SK-N-SH (cell line): ENCODE data around the gene MYB. TPM values are rescaled to one million over a fixed set of nuclear protein-coding genes. Genes with fewer than 3 reads are reported as not detected.

ENCODE experiments used
- CTCF ChIA-PET: fragments of 300-600, 350-600 bp; formaldehyde crosslinking; extraction: SDS; loops from one replicate; lab custom pipeline; 2021; lab: Yijun Ruan, JAX
- POLR2A ChIA-PET: fragments of 350-600 bp; sonication (Branson Sonifier 250); formaldehyde crosslinking; extraction: SDS; loops from one replicate; lab custom pipeline; 2020; ENCODE audit warnings: antibody characterized with exemption, inconsistent platforms; lab: Yijun Ruan, JAX
- DNase-seq: peaks from one replicate; pipeline ENCODE4 v3.0.0; 2012
- H2AFZ ChIP-seq: fragments of 200-600 bp; sonication (generic); 2 replicates; pipeline ENCODE4 v1.8.1; 2016; ENCODE audit warnings: antibody characterized with exemption, mild to moderate bottlenecking, low read depth
- H3F3A ChIP-seq: fragments of 200-600 bp; sonication (generic); replicated peaks from 2 replicates; pipeline ENCODE3; 2016; ENCODE audit warnings: antibody characterized with exemption, mild to moderate bottlenecking; ENCODE audit not compliant: insufficient read depth
- H3K27ac ChIP-seq, 2 experiments: fragments of 200-500 bp in 1 of 2; fragments of 200-600 bp in 1 of 2; sonication (Bioruptor generic) in 1 of 2; sonication (generic), shearing (Covaris generic) in 1 of 2; 2 replicates each; pipeline versions ENCODE4 v1.5.1 to v1.6.1; 2014 to 2016; ENCODE audit warnings: low read depth in 2 of 2, inconsistent platforms in 1 of 2, low read length in 1 of 2, mild to moderate bottlenecking in 1 of 2, mixed read lengths in 1 of 2
- H3K27me3 ChIP-seq: fragments of 200-600 bp; sonication (generic), shearing (Covaris generic); 2 replicates; pipeline ENCODE4 v1.6.1; 2016; ENCODE audit warnings: mixed run types; ENCODE audit not compliant: insufficient read depth
- H3K36me3 ChIP-seq, 2 experiments: fragments of 200-500 bp in 1 of 2; fragments of 200-600 bp in 1 of 2; sonication (Bioruptor generic) in 1 of 2; sonication (generic) in 1 of 2; replicated peaks in 1 of 2; 2 replicates each; pipeline versions ENCODE3 to v1.5.1; 2014 to 2016; ENCODE audit warnings: low read length in 1 of 2, mild to moderate bottlenecking in 1 of 2; ENCODE audit not compliant: insufficient read depth in 2 of 2, control insufficient read depth in 1 of 2
- H3K4me1 ChIP-seq, 2 experiments: fragments of 200-500 bp in 1 of 2; fragments of 200-600 bp in 1 of 2; sonication (Bioruptor generic) in 1 of 2; sonication (generic), shearing (Covaris generic) in 1 of 2; 2 replicates each; pipeline versions ENCODE4 v1.5.1 to v1.6.1; 2014 to 2016; ENCODE audit warnings: low read depth in 1 of 2, low read length in 1 of 2, mixed run types in 1 of 2; ENCODE audit not compliant: insufficient read depth in 2 of 2, control insufficient read depth in 1 of 2
- H3K4me2 ChIP-seq: fragments of 200-600 bp; sonication (generic), shearing (Covaris generic); 2 replicates; pipeline ENCODE4 v1.6.1; 2017; ENCODE audit warnings: mixed run types
- H3K4me3 ChIP-seq, 2 experiments: fragments of 200-500 bp in 1 of 2; fragments of 200-600 bp in 1 of 2; sonication (Bioruptor generic) in 1 of 2; sonication (generic), shearing (Covaris generic) in 1 of 2; 2 replicates each; pipeline versions ENCODE4 v1.5.1 to v1.8.1; 2014 to 2016; ENCODE audit warnings: low read depth in 2 of 2, inconsistent platforms in 1 of 2, low read length in 1 of 2, mild to moderate bottlenecking in 1 of 2, mixed read lengths in 1 of 2, moderate library complexity in 1 of 2
- H3K79me2 ChIP-seq: fragments of 200-600 bp; sonication (generic); 2 replicates; pipeline ENCODE4 v1.8.1; 2017; ENCODE audit warnings: mild to moderate bottlenecking; ENCODE audit not compliant: insufficient read depth
- H3K9ac ChIP-seq: fragments of 200-600 bp; sonication (generic); 2 replicates; pipeline ENCODE4 v1.6.1; 2017; ENCODE audit warnings: mixed run types
- H3K9me2 ChIP-seq: fragments of 200-600 bp; sonication (generic); 2 replicates; pipeline ENCODE4 v1.6.1; 2017; ENCODE audit warnings: mixed run types
- H3K9me3 ChIP-seq: fragments of 200-600 bp; sonication (generic); 2 replicates; pipeline ENCODE4 v1.6.1; 2017; ENCODE audit warnings: mixed run types, mild to moderate bottlenecking, moderate library complexity
- H4K20me1 ChIP-seq: fragments of 200-600 bp; sonication (generic); 2 replicates; pipeline ENCODE4 v1.6.1; 2017; ENCODE audit warnings: mild to moderate bottlenecking, mixed run types; ENCODE audit not compliant: insufficient read depth
- CTCF ChIP-seq: fragments of 200-600 bp; sonication (generic); IDR thresholded peaks from 2 replicates; pipeline ENCODE4 v1.6.1; 2017; ENCODE audit warnings: antibody characterized with exemption, mild to moderate bottlenecking, moderate library complexity
- EZH2phosphoT487 ChIP-seq: fragments of 200-600 bp; sonication (generic); IDR thresholded peaks from 2 replicates; pipeline ENCODE4 v1.6.1; 2017; ENCODE audit warnings: low read depth, mixed run types, mild to moderate bottlenecking, antibody characterized with exemption, moderate library complexity, borderline replicate concordance
- FOSL2 ChIP-seq: IDR thresholded peaks from 2 replicates; pipeline ENCODE4 v1.4.0; 2012; ENCODE audit warnings: low read depth, mild to moderate bottlenecking, moderate library complexity, borderline replicate concordance
- FOXJ3 ChIP-seq: sonication (generic); formaldehyde crosslinking; IDR thresholded peaks from 2 replicates; pipeline ENCODE4 v1.5.1; 2020; ENCODE audit warnings: mild to moderate bottlenecking, missing genetic modification reagents
- FOXM1 ChIP-seq: IDR thresholded peaks from 2 replicates; pipeline ENCODE4 v1.4.0; 2012; ENCODE audit warnings: low read depth, mild to moderate bottlenecking
- GABPA ChIP-seq: IDR thresholded peaks from 2 replicates; pipeline ENCODE4 v1.4.0; 2012; ENCODE audit warnings: low read depth, mild to moderate bottlenecking
- GATA2 ChIP-seq: sonication (generic); formaldehyde crosslinking; IDR thresholded peaks from 2 replicates; pipeline ENCODE4 v1.5.0; 2020; ENCODE audit warnings: mild to moderate bottlenecking, missing genetic modification reagents
- IRF3 ChIP-seq: fragments of 150-350 bp; IDR thresholded peaks from 2 replicates; pipeline ENCODE4 v1.6.1; 2016; ENCODE audit warnings: mild to moderate bottlenecking, low read depth, low read length
- MEF2A ChIP-seq: IDR thresholded peaks from 2 replicates; pipeline ENCODE4 v1.4.0; 2012; ENCODE audit warnings: low read depth, borderline replicate concordance
- MXI1 ChIP-seq: IDR thresholded peaks from 2 replicates; pipeline ENCODE4 v1.6.1; 2012; ENCODE audit warnings: mild to moderate bottlenecking, low read depth, low read length, improper control_type of control experiment
- NFIC ChIP-seq: IDR thresholded peaks from 2 replicates; pipeline ENCODE4 v1.4.0; 2012; ENCODE audit warnings: borderline replicate concordance
- PBX3 ChIP-seq: IDR thresholded peaks from 2 replicates; pipeline ENCODE4; 2012
- POLR2AphosphoS5 ChIP-seq: IDR thresholded peaks from 2 replicates; pipeline ENCODE4 v1.6.1; 2012; ENCODE audit warnings: low read depth, low read length
- RAD21 ChIP-seq: IDR thresholded peaks from 2 replicates; pipeline ENCODE4 v1.6.1; 2012; ENCODE audit warnings: mild to moderate bottlenecking, low read length
- RCOR1 ChIP-seq: fragments of 150-350 bp; IDR thresholded peaks from 2 replicates; pipeline ENCODE4 v1.6.1; 2017; ENCODE audit warnings: antibody characterized with exemption, low read length
- RXRA ChIP-seq: IDR thresholded peaks from 2 replicates; pipeline ENCODE4 v1.4.0; 2012; ENCODE audit warnings: low read depth, mild to moderate bottlenecking, borderline replicate concordance
- SIN3A ChIP-seq: IDR thresholded peaks from 2 replicates; pipeline ENCODE4 v1.6.1; 2012; ENCODE audit warnings: low read depth, mild to moderate bottlenecking, low read length, moderate library complexity, borderline replicate concordance
- SMC3 ChIP-seq: IDR thresholded peaks from 2 replicates; pipeline ENCODE4 v1.6.1; 2012; ENCODE audit warnings: low read depth, low read length, improper control_type of control experiment
- TAF1 ChIP-seq: IDR thresholded peaks from 2 replicates; pipeline ENCODE4 v1.6.1; 2012; ENCODE audit warnings: low read depth, mild to moderate bottlenecking, low read length, moderate library complexity, borderline replicate concordance
- TEAD4 ChIP-seq: IDR thresholded peaks from 2 replicates; pipeline ENCODE4 v1.4.0; 2012; ENCODE audit warnings: mild to moderate bottlenecking, borderline replicate concordance; ENCODE audit not compliant: insufficient read depth
- USF2 ChIP-seq: fragments of 150-350 bp; IDR thresholded peaks from 2 replicates; pipeline ENCODE4 v1.6.1; 2017; ENCODE audit warnings: antibody characterized with exemption, low read length, low read depth, borderline replicate concordance
- ZBTB33 ChIP-seq: IDR thresholded peaks from 2 replicates; pipeline ENCODE4 v1.4.0; 2012; ENCODE audit warnings: low read depth, borderline replicate concordance
- WGBS: methylation state at CpG from one replicate; pipeline ENCODE4 v1.1.6; 2017; ENCODE audit warnings: low lambda C conversion rate; 5-methylcytosine and 5-hydroxymethylcytosine counted together
- polyA plus RNA-seq, 3 experiments: library from polyadenylated mRNA; depleted of rRNA; stranded (reverse); fragments of >200 nt; gene quantifications; 2 replicates each; pipeline ENCODE4 v1.2.3, GENCODE V29; 2012

Gene MYB
- polyA plus RNA-seq, 1 of the 3 experiments (the other 2 are of a cell fraction), result 0.85 TPM

- TF ChIP-seq GATA2 (no peak), FOSL2 (no peak), RXRA (no peak), MXI1 (no peak), ZBTB33 (no peak), FOXJ3 (CRISPR knock-in tag) (no peak), SIN3A (no peak), TEAD4 (no peak)
- TF ChIP-seq, all 33 proteins: peak for 0
Observed at GRCh38 chr6:135195522-135195921, 14.4 kb downstream of the MYB start (continued).

GRCh38 chr6:135196739-135197510, 15.8 kb downstream of the MYB start:
- Histone ChIP-seq H3K4me1 (no peaks in the 10 kb centered on the region), H3K27ac (no peak overlapping the region), H3K9ac (no peak overlapping the region), H3K79me2 (no peaks in the 10 kb centered on the region), H3K9me3 (no peaks in the 10 kb centered on the region), H2AFZ (no peak overlapping the region), H3K9me2 (no peaks in the 10 kb centered on the region), H3K27me3 (no peaks in the 10 kb centered on the region), H4K20me1 (no peaks in the 10 kb centered on the region), H3K36me3 (peaks cover 12 to 32% of the 10 kb centered on the region in 2 experiments), H3F3A (no peaks in the 10 kb centered on the region), H3K4me2 (no peak overlapping the region), H3K4me3 (no peak overlapping the region)
- WGBS, result 86% methylated on average over 8 of the region's 10 CpGs
- TF ChIP-seq SMC3, result no peak
- no peak for TF ChIP-seq IRF3
- no peak for TF ChIP-seq MEF2A
- TF ChIP-seq POLR2AphosphoS5, result no peak
- TF ChIP-seq FOXM1, result no peak
- TF ChIP-seq RXRA, result no peak
- no peak for TF ChIP-seq TAF1
- TF ChIP-seq PBX3, result no peak
- TF ChIP-seq GABPA, result no peak
- no peak for TF ChIP-seq EZH2phosphoT487
- TF ChIP-seq CTCF, result no peak
- no peak for TF ChIP-seq TEAD4
- no peak for TF ChIP-seq RAD21
- TF ChIP-seq NFIC, result no peak
- TF ChIP-seq RCOR1, result no peak
- no peak for TF ChIP-seq USF2
- no peak for TF ChIP-seq FOSL2
- no peak for DNase-seq
- POLR2A ChIA-PET, result no interaction called here
- CTCF ChIA-PET, result interaction anchor here (0.7 kb wide), 1 partner anchor 10 kb away, joined by 3 read pairs; no protein-coding TSS in a partner anchor
